ENCODE measurements around the gene ARMCX4. TPM values are rescaled to one million over a fixed set of nuclear protein-coding genes. Genes with fewer than 3 reads are reported as not detected.
"Not testable (repeated sequence)": the region's sequence is repeated elsewhere in the genome, so short reads cannot be mapped to it uniquely, and the experiment has no call there.

The ARMCX4 gene
- polyA plus RNA-seq, 1 donor from 2014 or later = 32.2 TPM

GRCh38 chrX:101491943-101492342 is 6.7 kb downstream of the ARMCX4 start:
- Histone ChIP-seq H3K4me2 (ENCODE audit: low read length) (no peak overlapping the region), H4K20me1 (ENCODE audit: insufficient read depth) (no peaks in the 10 kb centered on the region), H3K79me2 (replicated peaks; ENCODE audit: insufficient read depth, low read length) (no peaks in the 10 kb centered on the region), H3K27ac (ENCODE audit: low read length) (no peak overlapping the region), H3K9me3 (ENCODE audit: low read length) (no peaks in the 10 kb centered on the region), H2AFZ (ENCODE audit: low read depth, low read length) (no peak overlapping the region), H3K9me2 (ENCODE audit: insufficient read depth, low read length) (no peaks in the 10 kb centered on the region), H3K36me3 (ENCODE audit: insufficient read depth, low read length) (no peaks in the 10 kb centered on the region), H3K27me3 (ENCODE audit: insufficient read depth, low read depth, low read length) (no peaks in the 10 kb centered on the region), H3F3A (ENCODE audit: insufficient read depth, low read length, poor library complexity, severe bottlenecking) (no peaks in the 10 kb centered on the region), H3K9ac (ENCODE audit: low read length) (no peak overlapping the region), H3K4me3 (ENCODE audit: low read length) (no peak overlapping the region)
- no peak for TF ChIP-seq TAF1 (IDR thresholded peaks at IDR 0.05; ENCODE audit: low read depth)
- no peak for TF ChIP-seq EP300 (conservative IDR thresholded peaks at IDR 0.05; ENCODE audit: poor library complexity, severe bottlenecking)
- TF ChIP-seq RAD21 (conservative IDR thresholded peaks at IDR 0.05) = no peak
- no peak for TF ChIP-seq MXI1 (conservative IDR thresholded peaks at IDR 0.05; ENCODE audit: poor library complexity, severe bottlenecking)
- TF ChIP-seq POLR2AphosphoS5 (IDR thresholded peaks at IDR 0.05) = no peak
- TF ChIP-seq REST (IDR thresholded peaks at IDR 0.05; ENCODE audit: borderline replicate concordance) = no peak
- no peak for TF ChIP-seq SMC3 (conservative IDR thresholded peaks at IDR 0.05; ENCODE audit: poor library complexity)
- no peak for TF ChIP-seq CTCF (IDR thresholded peaks at IDR 0.05; ENCODE audit: poor library complexity, severe bottlenecking)
- TF ChIP-seq EZH2 (IDR thresholded peaks at IDR 0.05; ENCODE audit: borderline replicate concordance, insufficient read depth, low read length, poor library complexity, severe bottlenecking) = no peak

- no peak overlapping the region for H3K27ac ChIP-seq (ENCODE audit: low read length)
- H2AFZ ChIP-seq (ENCODE audit: low read depth, low read length) = no peak overlapping the region
- H3K79me2 ChIP-seq (replicated peaks; ENCODE audit: insufficient read depth, low read length) = no peaks in the 10 kb centered on the region
- no peaks in the 10 kb centered on the region for H3K9me3 ChIP-seq (ENCODE audit: low read length)
- H3F3A ChIP-seq (ENCODE audit: insufficient read depth, low read length, poor library complexity, severe bottlenecking) = no peaks in the 10 kb centered on the region
- no peak overlapping the region for H3K9ac ChIP-seq (ENCODE audit: low read length)
- no peaks in the 10 kb centered on the region for H3K36me3 ChIP-seq (ENCODE audit: insufficient read depth, low read length)
- no peak overlapping the region for H3K4me3 ChIP-seq (ENCODE audit: low read length)
- H3K9me2 ChIP-seq (ENCODE audit: insufficient read depth, low read length) = no peaks in the 10 kb centered on the region
- TF ChIP-seq POLR2AphosphoS5 (IDR thresholded peaks at IDR 0.05) (no peak), EZH2 (IDR thresholded peaks at IDR 0.05; ENCODE audit: borderline replicate concordance, insufficient read depth, low read length, poor library complexity, severe bottlenecking) (no peak), MXI1 (conservative IDR thresholded peaks at IDR 0.05; ENCODE audit: poor library complexity, severe bottlenecking) (no peak), SMC3 (conservative IDR thresholded peaks at IDR 0.05; ENCODE audit: poor library complexity) (no peak), REST (IDR thresholded peaks at IDR 0.05; ENCODE audit: borderline replicate concordance) (no peak)
- H3K27me3 ChIP-seq (ENCODE audit: insufficient read depth, low read depth, low read length) = no peaks in the 10 kb centered on the region
- no peaks in the 10 kb centered on the region for H4K20me1 ChIP-seq (ENCODE audit: insufficient read depth)
- no peak overlapping the region for H3K4me2 ChIP-seq (ENCODE audit: low read length)
Observed at GRCh38 chrX:101493225-101493624, 8.0 kb downstream of the ARMCX4 start.

- H3K27me3 ChIP-seq (ENCODE audit: insufficient read depth, low read depth, low read length); H3K27ac ChIP-seq (ENCODE audit: low read length); H3K79me2 ChIP-seq (replicated peaks; ENCODE audit: insufficient read depth, low read length); H3K36me3 ChIP-seq (ENCODE audit: insufficient read depth, low read length); H3K9me2 ChIP-seq (ENCODE audit: insufficient read depth, low read length); H3F3A ChIP-seq (ENCODE audit: insufficient read depth, low read length, poor library complexity, severe bottlenecking); H3K9me3 ChIP-seq (ENCODE audit: low read length); H2AFZ ChIP-seq (ENCODE audit: low read depth, low read length); H4K20me1 ChIP-seq (ENCODE audit: insufficient read depth); H3K4me2 ChIP-seq (ENCODE audit: low read length); H3K4me3 ChIP-seq (ENCODE audit: low read length); H3K9ac ChIP-seq (ENCODE audit: low read length): not testable (repeated sequence)
Observed at GRCh38 chrX:101502929-101503328, 17.7 kb downstream of the ARMCX4 start.

Measured in neural cell (in vitro differentiated cells).